GM20000 (cell line): Measurements from ENCODE around the gene ITPKB.
"Not testable (repeated sequence)": the region's sequence is repeated elsewhere in the genome, so short reads cannot be mapped to it uniquely, and the experiment has no call there.

Source experiments
- DNase-seq: peaks from one replicate; pipeline ENCODE4 v3.0.0; 2012; ENCODE audit warnings: low spot score
- TF ChIP-seq, protein P1 (sequence below): IDR thresholded peaks from 2 replicates; pipeline ENCODE4 v1.5.1; 2012; ENCODE audit warnings: mild to moderate bottlenecking, control low read depth; ENCODE audit errors: extremely low read depth, missing control alignments

Gene ITPKB

DNA sequence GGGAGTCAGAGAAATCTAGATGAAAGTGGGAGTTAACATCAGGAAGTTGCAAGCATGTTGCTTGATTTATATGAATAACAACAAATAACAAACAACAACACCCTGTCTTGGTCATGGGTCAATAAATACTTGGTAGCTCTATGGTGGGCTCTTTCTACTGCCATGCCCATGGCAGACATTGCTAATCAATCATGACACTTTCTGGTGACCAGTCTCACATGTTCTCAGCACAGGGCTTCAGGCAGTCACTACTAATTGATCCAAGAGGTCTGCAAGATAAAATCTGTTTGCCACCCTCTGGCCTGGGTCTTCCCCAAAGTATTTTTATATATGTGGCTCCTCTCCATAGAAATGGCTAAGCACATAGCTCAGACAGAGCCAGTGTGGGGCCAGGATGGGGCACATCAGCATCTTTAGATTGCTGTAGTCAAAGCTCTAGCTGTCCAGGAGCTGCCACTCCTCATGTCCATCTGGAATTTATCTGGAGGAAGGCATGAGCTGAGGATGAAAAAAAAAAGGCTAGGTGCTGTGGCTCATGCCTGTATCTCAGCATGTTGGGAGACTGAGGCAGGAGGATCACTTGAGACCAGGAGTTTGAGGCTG is 139.3 kb downstream of the ITPKB start:
- DNase-seq = no peak
- TF ChIP-seq, protein P1, sequence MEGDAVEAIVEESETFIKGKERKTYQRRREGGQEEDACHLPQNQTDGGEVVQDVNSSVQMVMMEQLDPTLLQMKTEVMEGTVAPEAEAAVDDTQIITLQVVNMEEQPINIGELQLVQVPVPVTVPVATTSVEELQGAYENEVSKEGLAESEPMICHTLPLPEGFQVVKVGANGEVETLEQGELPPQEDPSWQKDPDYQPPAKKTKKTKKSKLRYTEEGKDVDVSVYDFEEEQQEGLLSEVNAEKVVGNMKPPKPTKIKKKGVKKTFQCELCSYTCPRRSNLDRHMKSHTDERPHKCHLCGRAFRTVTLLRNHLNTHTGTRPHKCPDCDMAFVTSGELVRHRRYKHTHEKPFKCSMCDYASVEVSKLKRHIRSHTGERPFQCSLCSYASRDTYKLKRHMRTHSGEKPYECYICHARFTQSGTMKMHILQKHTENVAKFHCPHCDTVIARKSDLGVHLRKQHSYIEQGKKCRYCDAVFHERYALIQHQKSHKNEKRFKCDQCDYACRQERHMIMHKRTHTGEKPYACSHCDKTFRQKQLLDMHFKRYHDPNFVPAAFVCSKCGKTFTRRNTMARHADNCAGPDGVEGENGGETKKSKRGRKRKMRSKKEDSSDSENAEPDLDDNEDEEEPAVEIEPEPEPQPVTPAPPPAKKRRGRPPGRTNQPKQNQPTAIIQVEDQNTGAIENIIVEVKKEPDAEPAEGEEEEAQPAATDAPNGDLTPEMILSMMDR = no peak

DNA sequence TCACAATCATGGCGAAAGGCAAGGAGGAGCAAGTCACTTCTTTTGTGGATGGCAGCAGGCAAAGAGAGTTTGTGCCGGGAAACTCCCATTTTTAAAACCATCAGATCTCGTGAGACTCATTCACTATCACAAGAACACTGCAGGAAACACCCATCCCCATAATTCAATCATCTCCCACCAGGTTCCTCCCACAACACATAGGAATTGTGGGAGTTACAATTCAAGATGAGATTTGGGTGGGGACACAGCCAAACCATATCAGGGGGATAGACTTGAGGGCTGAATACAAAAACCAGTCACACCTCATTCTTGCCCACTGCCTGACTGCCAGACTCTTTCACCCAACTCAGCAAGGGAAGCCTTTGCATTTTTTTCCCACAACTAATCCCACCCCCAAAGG is 140.1 kb downstream of the ITPKB start:
- not testable (repeated sequence) for DNase-seq

- TF ChIP-seq, protein P1 = no peak
These were observed 140.6 kb downstream of the ITPKB start for GRCh38 chr1:226598455-226598849.

DNA sequence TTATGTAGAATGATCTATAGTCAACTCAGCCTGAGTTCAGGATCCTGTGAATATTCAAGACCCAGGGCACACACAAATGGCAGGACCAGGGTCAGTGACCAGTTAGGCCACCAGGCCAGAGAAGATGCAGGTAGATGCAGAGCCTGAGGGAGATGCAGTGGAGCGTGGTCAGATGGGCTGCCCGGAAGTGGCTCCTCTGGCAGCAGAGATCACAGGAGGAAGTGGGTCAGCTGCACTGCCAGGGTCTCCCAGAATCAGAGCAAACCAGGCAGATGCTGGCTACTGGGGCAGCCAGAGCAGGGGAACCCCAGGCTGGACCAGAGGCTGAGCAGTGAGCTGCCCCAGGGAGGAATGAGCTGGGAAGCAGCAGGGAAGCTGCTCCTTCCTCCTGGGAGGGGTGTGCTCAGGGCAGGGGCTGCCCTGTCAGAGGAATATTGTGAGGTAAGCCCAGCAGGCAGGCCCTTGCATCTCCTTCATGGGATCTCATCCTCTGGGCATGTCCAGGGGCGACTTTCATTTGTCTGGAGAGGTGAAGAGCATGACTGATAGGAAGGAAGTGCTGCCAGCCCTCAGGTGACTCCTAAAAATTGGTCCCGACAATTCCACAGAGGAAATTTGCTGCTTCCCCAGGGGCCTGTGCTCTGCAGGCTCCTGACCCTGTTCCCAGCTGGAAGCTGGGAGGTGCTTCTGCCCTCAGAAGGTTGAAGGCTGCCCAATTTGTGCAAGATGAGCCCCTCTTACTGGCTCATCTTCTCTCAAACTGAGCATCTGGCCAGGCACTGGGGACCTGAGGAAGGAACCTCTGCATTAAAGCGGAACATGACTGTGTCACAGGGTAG is 141.2 kb downstream of the ITPKB start:
- DNase-seq = no peak
- TF ChIP-seq, protein P1 = no peak

More at GRCh38 chr1:226598455-226598849, 140.6 kb downstream of the ITPKB start:
- DNase-seq = no peak

DNA sequence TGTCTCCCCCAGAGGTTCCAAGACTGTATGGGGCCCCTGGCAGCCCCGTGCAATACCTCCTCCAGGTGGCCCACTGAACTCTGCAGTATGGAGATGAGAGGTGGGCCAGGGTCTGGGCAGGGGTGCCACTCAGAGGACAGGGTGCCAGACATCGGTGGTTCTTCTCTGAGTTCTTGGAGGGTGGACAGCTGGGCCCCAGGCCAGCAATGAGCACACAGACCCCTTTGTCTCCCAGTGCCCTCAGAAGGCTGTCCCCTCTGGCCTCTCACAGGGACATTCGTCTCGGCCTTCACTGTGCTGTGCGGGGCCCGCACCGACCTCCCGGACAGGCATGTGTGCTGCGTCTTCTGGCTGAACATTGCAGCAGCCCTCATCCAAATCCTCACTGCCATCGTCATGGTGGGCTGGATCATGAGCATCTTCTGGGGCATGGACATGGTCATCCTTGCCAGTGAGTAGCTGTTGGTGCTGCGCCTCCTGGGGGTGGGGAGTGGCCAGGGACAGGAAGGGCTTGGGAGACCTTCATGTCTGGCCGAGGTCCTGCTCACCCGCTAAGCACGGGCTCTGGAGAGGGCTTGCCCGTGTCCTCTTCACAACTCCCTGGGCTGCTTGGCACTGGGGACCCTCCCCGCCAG is 142.4 kb downstream of the ITPKB start:
- TF ChIP-seq, protein P1 = no peak
- DNase-seq = no peak

DNA sequence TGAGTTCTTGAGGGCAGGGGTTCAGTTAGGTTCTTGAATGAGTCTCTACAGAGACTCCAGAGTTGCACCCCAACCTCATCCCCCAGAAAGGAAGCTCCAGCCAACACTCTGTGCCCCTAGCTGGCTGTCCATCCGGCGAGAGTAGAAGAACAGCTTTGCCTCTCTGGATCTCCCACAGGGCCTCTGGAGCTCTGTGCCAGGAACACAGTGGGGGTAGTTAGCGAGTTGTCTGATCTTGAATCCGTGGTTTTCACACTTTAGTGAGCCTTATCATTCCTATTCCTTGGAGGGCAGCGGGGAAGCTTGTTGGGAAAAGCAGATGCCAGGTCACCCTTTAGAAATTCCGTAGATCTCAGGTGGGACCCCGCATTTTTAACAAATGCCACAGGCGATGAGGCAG is 145.5 kb downstream of the ITPKB start:
- TF ChIP-seq, protein P1 = no peak
- no peak for DNase-seq

GRCh38 chr1:226590614-226591013 is 148.5 kb downstream of the ITPKB start:
- DNase-seq = no peak
- TF ChIP-seq, protein P1 = no peak
